Measurements from ENCODE around the gene ZSCAN2.

DNA sequence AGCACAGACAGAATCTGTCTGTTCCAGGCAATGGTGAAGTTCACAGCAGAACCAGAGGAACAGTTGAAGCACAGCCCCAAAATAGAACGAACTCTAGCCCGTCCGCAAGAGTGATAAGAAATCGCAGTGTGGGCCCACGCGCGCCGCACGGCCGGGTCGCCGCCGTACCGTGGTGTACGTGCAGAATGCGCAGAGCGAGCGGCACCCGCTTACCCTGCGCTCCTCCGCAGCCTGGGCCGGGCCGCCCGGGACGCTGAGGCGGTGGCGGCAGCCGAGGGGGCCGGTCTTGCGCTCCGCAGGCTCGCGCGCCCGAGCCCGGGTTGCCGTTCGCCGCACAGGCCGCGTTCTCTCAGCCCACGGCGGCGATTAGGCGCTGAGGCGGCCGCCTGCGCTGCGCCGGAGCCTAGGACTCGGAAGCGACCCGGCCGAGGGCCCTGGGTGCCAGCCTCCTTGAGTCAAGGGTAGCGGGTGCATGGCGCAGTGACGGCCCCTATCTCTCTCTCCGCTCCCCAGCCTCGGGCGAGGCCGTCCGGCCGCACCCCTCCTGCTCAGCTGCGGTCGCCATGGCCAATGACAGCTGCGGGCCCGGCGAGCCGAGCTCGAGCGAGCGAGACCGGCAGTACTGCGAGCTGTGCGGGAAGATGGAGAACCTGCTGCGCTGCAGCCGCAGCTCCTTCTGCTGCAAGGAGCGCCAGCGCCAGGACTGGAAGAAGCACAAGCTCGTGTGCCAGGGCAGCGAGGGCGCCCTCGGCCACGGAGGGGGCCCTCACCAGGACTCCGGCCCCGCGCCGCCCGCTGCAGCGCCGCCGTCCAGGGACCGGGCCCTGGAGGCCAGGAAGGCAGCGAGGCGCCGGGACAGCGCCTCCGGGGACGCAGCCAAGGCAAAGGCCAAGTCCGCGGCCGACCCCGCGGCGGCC lies 32.8 kb downstream of the ZSCAN2 start:
- TF ChIP-seq, protein P1, sequence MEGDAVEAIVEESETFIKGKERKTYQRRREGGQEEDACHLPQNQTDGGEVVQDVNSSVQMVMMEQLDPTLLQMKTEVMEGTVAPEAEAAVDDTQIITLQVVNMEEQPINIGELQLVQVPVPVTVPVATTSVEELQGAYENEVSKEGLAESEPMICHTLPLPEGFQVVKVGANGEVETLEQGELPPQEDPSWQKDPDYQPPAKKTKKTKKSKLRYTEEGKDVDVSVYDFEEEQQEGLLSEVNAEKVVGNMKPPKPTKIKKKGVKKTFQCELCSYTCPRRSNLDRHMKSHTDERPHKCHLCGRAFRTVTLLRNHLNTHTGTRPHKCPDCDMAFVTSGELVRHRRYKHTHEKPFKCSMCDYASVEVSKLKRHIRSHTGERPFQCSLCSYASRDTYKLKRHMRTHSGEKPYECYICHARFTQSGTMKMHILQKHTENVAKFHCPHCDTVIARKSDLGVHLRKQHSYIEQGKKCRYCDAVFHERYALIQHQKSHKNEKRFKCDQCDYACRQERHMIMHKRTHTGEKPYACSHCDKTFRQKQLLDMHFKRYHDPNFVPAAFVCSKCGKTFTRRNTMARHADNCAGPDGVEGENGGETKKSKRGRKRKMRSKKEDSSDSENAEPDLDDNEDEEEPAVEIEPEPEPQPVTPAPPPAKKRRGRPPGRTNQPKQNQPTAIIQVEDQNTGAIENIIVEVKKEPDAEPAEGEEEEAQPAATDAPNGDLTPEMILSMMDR (conservative IDR thresholded peaks at IDR 0.05; ENCODE audit: low read depth, low read length) = no peak
- no peak for TF ChIP-seq EZH2 (IDR thresholded peaks at IDR 0.05; ENCODE audit: borderline replicate concordance, low read depth, low read length, poor library complexity, severe bottlenecking)
